Nucleus accumbens (tissue), 56 donors: ENCODE results near the gene NPM1.
"Not testable (repeated sequence)": the region's sequence is repeated elsewhere in the genome, so short reads cannot be mapped to it uniquely, and the experiment has no call there.

Experiments
- DNase-seq, 56 donors: peaks; one replicate each; lab custom pipeline; 2025; lab: John Stamatoyannopoulos, UW

NPM1 gene

DNA sequence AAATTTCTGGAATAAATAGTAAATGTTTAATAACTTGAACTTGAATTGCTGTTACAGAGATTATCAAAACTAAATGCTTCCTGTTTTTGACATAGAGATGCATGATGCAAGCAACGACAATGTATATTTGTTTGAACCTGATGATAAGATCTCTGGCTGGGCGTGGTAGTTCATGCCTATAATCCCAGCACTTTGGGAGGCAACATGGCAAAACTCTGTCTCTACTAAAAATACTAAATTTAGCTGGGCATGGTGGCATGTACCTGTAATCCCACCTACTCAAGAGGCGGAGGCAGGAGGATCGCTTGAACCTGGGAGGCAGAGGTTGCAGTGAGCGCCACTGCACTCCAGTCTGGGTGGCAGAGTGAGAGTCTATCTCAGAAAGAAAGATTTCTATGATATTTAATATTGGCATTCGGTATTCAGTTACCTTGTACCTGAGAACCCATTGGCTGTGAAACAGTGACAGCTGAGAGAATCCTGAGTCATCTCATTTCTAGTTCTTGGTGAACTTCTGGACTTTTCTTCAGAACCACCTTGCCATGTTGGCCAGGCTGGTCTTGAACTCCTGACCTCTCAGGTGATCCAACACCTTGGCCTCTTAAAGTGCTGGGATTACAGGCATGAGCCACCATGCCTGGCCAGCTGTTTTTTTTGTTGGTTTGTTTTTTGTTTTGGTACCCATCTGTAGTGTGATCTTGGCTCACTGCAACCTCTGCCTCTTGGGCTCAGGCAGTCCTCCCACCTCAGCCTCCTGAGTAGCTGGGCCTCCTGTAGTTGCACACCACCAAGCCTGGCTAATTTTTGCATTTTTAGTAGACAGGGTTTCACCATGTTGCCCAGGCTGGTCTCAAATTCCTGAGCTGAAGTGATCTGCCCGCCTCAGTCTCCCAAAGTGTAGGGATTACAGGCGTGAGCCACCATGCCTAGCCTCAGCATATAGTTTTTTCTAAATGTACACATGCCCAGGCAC is 21.8 kb downstream of the NPM1 start:
- no peak for DNase-seq

DNA sequence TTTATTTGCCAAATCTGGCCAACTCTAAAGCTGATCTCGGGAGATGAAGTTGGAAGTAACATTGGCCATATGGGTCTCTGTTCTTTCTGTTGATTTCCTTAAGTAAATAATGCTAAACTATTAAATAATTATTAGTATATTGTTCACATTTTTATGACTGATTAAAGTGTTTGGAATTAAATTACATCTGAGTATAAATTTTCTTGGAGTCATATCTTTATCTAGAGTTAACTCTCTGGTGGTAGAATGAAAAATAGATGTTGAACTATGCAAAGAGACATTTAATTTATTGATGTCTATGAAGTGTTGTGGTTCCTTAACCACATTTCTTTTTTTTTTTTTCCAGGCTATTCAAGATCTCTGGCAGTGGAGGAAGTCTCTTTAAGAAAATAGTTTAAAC is 22.5 kb downstream of the NPM1 start:
- DNase-seq, result no peak

DNA sequence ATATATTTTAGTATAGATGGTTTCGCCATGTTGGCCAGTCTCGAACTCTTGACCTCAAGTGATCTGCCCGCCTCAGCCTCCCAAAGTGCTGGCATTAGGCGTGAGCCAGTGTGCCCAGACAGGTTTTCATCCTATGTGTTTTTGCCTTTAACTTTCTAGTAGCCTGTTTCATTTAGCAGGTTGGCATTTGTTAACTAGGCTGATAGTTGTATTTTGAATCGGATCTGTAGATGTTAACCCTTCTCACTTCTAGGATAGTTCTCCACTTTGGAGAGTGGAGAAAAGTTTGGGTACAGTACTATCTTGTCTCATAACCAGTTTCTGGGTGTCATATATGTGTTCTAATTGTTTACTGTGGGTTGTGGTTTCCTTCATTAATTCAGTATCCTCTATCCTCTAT is 24.5 kb downstream of the NPM1 start:
- DNase-seq, result no peak

DNA sequence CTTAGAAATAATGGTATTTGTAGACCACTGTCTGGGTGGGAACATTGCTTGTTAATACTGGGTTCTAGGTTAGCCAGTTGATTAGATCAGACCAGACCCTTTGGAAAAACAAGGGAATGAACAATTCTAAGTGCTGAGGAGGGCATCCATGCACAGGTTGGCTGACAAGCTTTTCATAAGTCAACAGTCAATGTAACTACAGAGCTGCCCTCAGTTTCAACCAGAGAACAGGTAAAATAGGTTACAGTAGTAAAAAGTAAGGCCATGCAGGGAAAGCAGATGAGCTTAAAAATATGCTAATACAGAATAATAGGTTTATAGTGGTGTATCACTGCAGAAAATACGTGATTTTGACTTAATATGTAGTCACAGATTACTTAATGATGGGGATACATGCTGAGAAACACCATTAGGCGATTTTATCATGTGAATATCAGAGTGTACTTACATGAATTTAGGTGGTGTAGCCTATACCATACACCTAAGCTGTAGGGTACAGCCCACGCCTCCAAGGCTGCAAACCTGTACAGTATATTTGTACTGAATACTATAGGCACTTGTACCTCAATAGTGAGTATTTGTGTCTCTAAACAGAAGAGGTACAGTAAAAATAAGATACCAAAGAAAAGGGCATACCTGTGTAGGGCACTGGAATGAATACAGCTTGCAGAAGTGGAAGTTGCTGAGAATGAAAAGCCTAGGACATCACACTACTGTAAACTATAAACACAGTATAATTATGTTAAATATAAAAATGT is 25.7 kb downstream of the NPM1 start:
- DNase-seq, result no peak

DNA sequence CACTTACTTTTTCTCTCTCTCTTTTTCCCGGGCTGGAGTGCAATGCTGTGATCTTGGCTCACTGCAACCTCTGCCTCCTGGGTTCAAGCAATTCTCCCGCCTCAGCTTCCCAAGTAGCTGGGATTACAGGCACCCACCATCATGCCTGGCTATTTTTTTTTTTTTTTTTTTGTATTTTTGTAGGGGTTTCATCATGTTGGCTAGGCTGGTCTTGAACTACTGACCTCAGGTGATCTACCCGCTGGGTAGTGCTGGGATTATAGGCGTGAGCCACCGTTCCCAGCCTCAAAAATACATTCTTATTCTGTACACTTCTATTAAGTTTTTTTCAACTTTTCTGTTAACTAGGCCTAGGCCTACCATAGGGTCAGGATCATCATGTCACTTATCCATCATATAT is 26.3 kb downstream of the NPM1 start:
- not testable (repeated sequence) for DNase-seq

DNA sequence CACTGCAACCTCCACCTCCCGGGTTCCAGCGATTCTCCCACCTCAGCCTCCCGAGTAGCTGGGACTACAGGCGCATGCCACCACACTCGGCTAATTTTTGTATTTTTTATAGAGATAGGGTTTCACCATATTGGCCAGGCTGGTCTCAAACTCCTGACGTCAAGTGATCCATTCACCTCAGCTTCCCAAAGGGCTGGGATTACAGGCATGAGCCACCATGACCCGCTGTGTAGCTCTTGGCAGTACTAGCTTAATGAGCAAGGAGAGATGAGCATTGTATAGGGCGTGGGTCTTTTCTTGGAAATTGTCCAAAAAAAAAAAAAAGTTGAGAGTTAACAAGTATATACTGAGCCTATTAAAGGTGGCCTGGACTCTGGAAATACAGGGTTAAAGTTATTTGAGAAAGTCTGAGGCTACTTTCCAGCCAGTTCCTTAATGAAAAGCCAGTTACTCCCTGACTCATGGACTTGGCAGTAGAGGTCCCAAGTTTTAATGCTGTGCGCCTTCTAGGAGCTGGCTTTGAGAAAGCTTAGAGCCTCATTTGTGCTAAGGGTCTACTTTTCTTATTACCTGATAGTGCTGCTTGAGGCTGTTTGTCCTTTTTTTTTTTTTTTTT is 27.6 kb downstream of the NPM1 start:
- no peak for DNase-seq

DNA sequence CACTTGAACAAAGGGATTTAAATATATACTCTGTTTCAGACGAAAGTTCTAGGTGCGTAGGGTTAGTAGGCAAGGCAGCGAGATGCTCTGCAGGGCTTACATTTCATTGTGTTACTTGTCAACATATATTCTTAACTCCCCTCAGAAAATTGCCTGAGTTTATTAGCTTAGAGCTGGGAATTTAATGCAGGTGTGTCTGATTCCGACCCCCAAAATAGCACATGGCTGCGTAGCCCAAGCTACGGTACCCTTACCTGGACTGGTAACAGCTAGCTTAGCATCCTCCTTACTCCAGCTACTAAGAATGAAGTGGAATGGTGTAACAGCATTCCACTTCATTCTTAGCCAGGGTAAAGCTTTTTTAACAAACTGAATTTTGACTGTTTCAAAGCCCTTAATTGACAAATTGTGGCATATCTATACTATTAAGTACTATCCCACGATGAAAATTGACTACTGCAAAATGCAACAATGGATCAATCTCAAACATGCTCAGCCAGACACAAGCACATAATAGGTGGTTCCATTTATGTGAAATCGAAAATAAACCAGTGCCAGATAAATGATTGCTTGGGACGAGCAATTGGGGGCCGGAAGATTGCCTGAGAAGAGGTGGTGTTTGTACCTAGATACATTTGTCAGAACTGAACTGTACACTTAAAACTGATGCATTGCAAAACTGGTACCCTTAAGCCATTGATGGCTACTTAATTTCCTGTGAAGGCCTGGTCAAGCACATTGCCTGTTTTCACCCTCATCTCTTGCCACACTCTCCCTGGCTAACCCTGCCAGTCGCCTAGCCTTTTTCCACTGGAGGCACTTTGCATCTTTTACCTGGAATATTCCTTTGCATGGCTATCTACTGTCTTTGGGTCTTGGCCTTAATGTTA is 28.8 kb downstream of the NPM1 start:
- no peak for DNase-seq

DNA sequence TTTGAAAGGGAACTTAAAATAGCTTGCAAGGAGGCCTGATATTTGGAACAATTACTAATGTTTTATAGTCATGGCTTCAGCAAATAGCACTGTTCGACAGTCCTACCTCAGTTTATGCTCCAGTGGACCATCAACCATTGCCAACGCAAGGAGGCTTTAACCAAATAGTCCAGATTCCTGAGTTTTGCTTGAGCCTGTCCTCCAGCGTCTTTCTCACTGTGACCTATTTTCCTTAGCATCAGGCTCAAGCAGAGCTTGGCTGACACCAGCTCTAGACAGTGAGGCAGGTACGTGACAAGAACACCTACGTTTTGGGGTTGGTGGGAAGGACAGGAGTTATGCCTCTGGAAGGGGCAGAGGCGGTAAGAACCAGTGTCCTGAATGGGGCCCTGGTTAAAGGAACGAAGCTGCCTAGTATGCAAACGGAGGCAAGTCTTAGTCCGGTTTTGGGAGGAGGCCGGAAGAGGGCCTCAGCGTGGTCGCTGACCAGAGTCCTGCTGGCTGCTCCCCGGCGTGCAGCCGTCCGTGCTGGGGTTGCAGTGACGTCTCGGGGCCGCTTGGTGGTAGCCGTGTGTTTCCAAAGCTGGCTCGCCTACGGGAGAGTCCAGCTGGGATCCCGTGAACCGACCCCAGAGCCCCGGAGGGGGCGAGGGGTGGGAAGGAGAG is 30.8 kb downstream of the NPM1 start:
- DNase-seq, result peak in 46 of 56 donors; percentile 11 to 77 (median 37)

DNA sequence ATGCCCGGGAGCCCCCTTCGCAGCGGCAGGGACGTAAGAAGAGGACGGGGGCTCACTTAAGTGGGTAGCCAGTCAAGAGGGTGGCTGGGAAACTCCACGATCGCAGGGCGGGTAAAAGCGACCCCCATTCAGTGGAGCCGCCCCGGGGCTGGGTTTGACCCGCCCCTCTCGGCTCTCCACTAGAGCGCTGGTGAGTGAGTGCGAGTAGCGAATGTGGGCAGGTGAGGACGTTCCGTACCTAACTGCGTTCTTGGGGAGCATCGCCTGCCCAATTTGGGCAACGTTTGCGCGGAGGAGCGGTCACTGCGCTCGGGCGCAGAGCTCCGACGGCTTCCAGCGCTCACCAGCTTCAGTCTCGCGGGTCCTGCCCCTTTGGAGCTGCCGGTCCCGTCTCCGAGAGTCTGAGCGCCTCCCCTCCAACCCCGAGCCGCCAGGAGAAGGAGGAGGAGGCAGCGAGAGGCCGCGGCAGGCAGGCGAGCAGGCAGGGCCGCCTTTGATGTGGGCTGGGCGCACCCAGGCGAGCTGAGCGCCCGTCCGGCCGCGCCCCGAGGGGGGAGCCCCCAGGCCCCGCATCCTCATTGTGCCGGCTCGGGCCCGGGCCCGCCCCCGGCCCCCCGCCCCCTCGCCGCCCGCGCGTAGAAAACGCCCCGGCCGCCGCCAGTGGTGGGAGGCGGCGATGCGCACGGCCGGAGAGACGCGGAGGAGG is 31.5 kb downstream of the NPM1 start, which contains the start of gene FGF18:
TSS of gene FGF18 (plus strand) at position 666 of the 706 bp plus-strand sequence. CDS start 553 bp downstream, outside the sequence.
- peak in 3 of 56 donors; percentile 9 to 31 (median 19) for DNase-seq

DNA sequence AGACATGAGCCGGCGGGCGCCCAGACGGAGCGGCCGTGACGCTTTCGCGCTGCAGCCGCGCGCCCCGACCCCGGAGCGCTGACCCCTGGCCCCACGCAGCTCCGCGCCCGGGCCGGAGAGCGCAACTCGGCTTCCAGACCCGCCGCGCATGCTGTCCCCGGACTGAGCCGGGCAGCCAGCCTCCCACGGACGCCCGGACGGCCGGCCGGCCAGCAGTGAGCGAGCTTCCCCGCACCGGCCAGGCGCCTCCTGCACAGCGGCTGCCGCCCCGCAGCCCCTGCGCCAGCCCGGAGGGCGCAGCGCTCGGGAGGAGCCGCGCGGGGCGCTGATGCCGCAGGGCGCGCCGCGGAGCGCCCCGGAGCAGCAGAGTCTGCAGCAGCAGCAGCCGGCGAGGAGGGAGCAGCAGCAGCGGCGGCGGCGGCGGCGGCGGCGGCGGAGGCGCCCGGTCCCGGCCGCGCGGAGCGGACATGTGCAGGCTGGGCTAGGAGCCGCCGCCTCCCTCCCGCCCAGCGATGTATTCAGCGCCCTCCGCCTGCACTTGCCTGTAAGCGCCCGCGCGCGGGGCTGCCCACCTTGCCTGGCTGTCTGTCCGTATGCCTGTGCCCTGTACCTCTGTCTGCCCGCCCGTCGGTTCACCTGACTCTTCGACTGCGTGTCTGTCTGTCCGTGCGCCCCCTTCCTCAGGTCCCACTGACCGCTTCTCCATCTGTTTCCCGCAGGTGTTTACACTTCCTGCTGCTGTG is 32.2 kb downstream of the NPM1 start:
- peak in 3 of 56 donors; percentile 12 to 23 (median 13) for DNase-seq

DNA sequence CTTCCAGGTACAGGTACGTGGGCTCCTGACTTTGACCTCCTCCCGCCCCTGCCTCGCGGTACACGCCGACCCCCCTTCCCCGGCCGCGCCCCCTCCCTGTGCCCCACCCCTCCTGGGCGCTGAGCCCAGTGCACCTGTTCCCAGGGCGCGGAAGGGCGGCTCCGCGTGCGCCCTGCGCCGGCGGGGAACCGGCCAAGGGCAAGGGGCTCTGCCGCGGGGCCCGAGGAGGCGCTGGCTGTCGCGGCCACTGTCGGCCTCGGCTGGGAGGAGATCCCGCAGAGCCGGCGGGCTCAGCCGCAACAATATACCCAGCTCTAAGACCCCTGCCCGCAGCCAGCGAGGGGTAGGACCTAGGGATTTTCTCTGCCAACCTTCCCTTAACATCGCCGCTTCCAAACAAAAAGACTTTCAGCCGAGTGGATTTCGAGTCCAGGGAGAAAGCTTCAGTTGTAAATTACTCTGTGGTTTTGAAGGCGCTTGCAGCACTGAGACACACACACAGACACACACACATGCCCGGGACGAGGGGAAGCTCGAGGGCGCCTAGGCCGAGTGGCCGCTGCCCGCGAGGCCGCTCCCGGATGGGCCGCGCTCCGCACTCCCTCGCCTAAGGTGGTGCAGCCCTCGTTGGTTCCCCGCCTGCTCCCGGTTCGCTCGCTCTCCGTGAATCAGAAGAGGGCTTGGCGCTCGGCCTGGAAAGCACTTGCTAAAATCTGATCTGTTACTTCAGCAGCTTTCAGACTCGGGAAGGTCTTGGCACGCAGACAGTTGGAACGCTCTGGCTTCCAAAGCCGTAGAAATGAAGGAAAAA is 33.0 kb downstream of the NPM1 start:
- peak in 33 of 56 donors; percentile 8 to 78 (median 32) for DNase-seq

DNA sequence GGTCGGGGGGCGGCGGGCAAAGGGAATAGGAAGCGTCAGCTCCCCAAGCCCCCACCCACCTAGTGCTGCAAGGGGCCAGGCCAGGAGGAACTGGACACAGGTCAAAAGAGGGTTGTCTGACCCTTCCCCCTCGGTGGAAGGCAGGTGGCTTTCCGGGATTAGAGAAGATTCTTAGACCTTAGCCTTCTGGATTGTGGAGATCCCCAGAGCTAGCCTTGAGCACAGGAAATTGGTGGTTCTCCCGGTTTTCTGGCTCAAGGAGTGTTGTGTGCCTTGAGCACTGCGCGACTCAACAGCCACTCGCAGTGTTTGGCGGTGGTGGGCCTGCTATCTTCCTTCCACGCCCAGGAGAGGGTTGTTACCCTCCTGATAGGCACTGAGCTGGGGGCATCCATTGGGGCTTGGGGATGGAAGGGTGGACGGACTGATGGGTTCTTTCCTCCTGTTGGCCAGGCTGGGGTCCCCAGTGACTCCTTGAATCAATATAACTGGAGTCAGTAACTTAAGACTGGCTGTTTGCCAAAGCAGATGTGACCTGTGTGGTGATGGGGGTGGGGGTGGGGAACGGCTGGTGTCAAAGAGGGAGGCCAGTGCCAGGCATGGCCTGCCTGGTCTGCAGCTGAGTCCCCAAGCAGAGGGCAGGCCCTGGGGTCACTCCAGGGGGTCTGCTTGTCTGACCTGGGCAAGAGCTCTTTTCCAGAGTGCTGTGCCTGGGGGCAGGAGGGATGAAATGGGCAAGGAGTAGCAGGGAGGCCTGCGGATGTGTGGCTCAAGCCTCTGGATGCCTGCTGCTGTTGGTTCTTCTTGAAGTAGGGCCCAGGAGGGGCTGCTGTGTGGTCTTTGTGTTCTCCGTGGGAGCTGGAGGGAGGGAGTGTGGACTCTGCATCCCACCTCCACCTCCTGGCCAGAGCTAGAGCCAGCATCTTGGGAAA is 33.9 kb downstream of the NPM1 start:
- no peak for DNase-seq

DNA sequence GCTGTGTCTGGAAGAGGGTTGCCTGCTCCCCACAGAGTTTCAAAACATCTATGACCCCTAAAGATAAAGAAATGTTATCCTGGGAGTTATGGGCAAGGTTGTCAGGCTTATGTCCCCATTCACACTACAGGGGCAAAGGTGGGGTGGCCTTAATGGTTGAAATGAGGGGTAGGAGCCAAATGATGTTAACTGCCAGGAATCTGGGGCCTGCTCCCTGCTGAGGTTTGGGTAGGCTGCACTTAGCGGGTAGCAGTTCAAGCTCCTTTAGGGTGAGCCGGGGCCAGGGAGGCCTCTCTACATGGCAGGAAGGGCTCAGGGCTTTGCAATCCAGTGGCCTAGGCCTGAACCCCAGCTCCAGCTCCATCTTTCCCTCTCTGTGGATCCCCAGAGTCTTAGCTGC is 34.8 kb downstream of the NPM1 start:
- DNase-seq, result no peak

DNA sequence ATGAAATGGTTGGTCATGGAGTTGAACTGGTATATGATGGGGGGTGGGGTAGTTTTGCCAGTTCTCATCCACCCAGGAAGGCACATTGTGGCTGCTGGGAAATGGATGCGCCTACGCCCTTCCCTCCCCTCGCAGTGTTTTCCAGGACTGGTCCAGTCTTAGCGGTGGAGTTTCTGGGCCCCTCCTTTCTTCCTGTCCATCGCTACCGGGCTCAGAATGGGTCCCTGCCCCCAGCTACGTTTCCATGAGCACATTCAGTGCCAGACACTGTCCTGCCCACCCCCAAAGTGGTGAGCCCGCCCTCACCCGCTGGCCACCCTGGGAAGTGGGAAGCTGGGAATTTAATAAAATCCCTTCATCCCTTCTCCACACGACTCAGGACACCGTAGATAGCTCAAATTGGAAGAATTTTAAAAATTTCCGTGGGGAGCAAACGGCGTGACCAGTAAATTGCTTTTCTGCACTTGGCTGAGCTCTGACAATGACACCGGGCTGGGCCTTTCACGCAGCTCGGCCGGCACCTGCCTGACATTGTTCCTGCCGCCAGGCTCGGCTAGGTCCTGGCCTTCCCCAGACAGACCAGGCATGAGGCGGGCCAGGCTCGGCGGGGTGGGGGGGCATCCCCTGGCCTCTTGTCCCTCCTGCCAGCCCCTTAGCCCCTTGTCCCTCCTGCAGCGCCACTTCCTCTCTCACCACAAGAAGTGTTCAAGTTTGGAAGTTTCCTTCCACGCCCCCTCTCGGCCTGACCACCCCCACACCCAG is 35.4 kb downstream of the NPM1 start:
- no peak for DNase-seq

DNA sequence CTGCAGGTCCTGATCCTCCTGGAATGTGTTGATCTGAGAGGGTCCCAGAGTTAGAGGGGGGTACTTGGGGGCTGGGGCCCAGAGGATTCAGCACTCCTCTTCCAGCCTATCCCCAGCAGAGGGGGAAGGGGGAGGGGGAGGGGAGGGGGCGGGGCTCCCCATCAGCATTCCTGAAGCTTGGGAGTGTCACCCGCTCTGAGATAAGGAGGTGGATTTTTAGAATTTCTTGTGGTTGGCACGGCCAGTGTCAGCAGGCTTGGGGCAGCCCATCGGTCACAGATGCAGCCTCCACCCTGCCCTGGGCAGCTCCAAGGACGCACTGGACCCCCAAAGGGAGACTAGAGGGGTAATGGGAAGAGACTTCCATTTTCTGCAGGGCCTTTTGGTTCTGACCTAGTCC is 37.1 kb downstream of the NPM1 start:
- no peak for DNase-seq
